ENCODE data around the gene PLPPR5. TPM values are rescaled to one million over a fixed set of nuclear protein-coding genes. Genes with fewer than 3 reads are reported as not detected.

PLPPR5 gene
- total RNA-seq, 2 donors from 2014 or later, result not detected

GRCh38 chr1:98865796-98866195 is 138.9 kb downstream of the PLPPR5 start:
- Histone ChIP-seq H3K4me3 (no peak overlapping the region), H3K36me3 (no peaks in the 10 kb centered on the region), H3K27me3 (no peaks in the 10 kb centered on the region), H3K4me1 (no peaks in the 10 kb centered on the region), H3K27ac (no peak overlapping the region), H3K9me3 (no peaks in the 10 kb centered on the region)
- no peak for DNase-seq (ENCODE audit: low spot score)
- no peak for TF ChIP-seq CTCF (IDR thresholded peaks at IDR 0.05)

GRCh38 chr1:98860329-98860728 is 144.3 kb downstream of the PLPPR5 start:
- Histone ChIP-seq H3K9me3 (no peaks in the 10 kb centered on the region), H3K4me1 (no peaks in the 10 kb centered on the region), H3K27ac (no peak overlapping the region), H3K27me3 (no peaks in the 10 kb centered on the region), H3K36me3 (no peaks in the 10 kb centered on the region), H3K4me3 (no peak overlapping the region)
- no peak for DNase-seq (ENCODE audit: low spot score)
- no peak for TF ChIP-seq CTCF (IDR thresholded peaks at IDR 0.05)

- H3K27ac ChIP-seq, result no peak overlapping the region
- no peak overlapping the region for H3K4me3 ChIP-seq
- TF ChIP-seq CTCF (IDR thresholded peaks at IDR 0.05), result no peak
- no peaks in the 10 kb centered on the region for H3K27me3 ChIP-seq
- H3K4me1 ChIP-seq, result no peaks in the 10 kb centered on the region
- H3K9me3 ChIP-seq, result no peaks in the 10 kb centered on the region
- DNase-seq (ENCODE audit: low spot score), result no peak
- H3K36me3 ChIP-seq, result no peaks in the 10 kb centered on the region
Observed at GRCh38 chr1:98854137-98854536, 150.5 kb downstream of the PLPPR5 start.

GRCh38 chr1:98849969-98850636 is 154.6 kb downstream of the PLPPR5 start:
- Histone ChIP-seq H3K27ac (no peak overlapping the region), H3K9me3 (no peaks in the 10 kb centered on the region)

GRCh38 chr1:98842241-98842640 is 162.4 kb downstream of the PLPPR5 start:
- Histone ChIP-seq H3K27ac (no peak overlapping the region), H3K27me3 (no peaks in the 10 kb centered on the region), H3K4me1 (no peaks in the 10 kb centered on the region), H3K36me3 (no peaks in the 10 kb centered on the region), H3K4me3 (no peak overlapping the region), H3K9me3 (no peaks in the 10 kb centered on the region)
- no peak for DNase-seq (ENCODE audit: low spot score)
- no peak for TF ChIP-seq CTCF (IDR thresholded peaks at IDR 0.05)

More at GRCh38 chr1:98849969-98850636, 154.6 kb downstream of the PLPPR5 start:
- no peaks in the 10 kb centered on the region for H3K4me1 ChIP-seq
- no peak for TF ChIP-seq CTCF (IDR thresholded peaks at IDR 0.05)
- DNase-seq (ENCODE audit: low spot score), result no peak
- H3K4me3 ChIP-seq, result no peak overlapping the region
- no peaks in the 10 kb centered on the region for H3K27me3 ChIP-seq
- H3K36me3 ChIP-seq, result no peaks in the 10 kb centered on the region
